Choroid plexus epithelial cell (primary cell): ENCODE results near the gene P3H3.

ENCODE experiments used
- DNase-seq: peaks from one replicate; pipeline ENCODE4 v3.0.0-alpha.2; 2010; ENCODE audit warnings: low read depth
- H3K4me3 ChIP-seq: 2 replicates; pipeline ENCODE4 v1.5.1; 2011; ENCODE audit warnings: low read depth, mild to moderate bottlenecking, control low read depth, low read length, moderate library complexity
- CTCF ChIP-seq: conservative IDR thresholded peaks from 2 replicates; pipeline ENCODE4 v1.5.1; 2011; ENCODE audit warnings: low read depth, mild to moderate bottlenecking, control low read depth, inconsistent platforms, low read length, moderate library complexity

Gene P3H3

GRCh38 chr12:6807170-6807569, 21.0 kb upstream of the P3H3 start:
- no peak for TF ChIP-seq CTCF
- H3K4me3 ChIP-seq, result no peak overlapping the region
- no peak for DNase-seq

- no peak for TF ChIP-seq CTCF
- H3K4me3 ChIP-seq, result no peak overlapping the region
- DNase-seq, result no peak
Observed at GRCh38 chr12:6809056-6809455, 19.2 kb upstream of the P3H3 start.

- TF ChIP-seq CTCF, result no peak
- DNase-seq, result no peak
Observed at GRCh38 chr12:6810758-6811157, 17.4 kb upstream of the P3H3 start.

GRCh38 chr12:6813363-6813762, 14.8 kb upstream of the P3H3 start:
- H3K4me3 ChIP-seq, result no peak overlapping the region
- no peak for TF ChIP-seq CTCF
- no peak for DNase-seq

More at GRCh38 chr12:6810758-6811157, 17.4 kb upstream of the P3H3 start:
- no peak overlapping the region for H3K4me3 ChIP-seq

- no peak for TF ChIP-seq CTCF
- DNase-seq, result no peak
- H3K4me3 ChIP-seq, result no peak overlapping the region
Observed at GRCh38 chr12:6816598-6816997, 11.6 kb upstream of the P3H3 start.

- no peak for DNase-seq
- no peak for TF ChIP-seq CTCF
- H3K4me3 ChIP-seq, result no peak overlapping the region
Observed at GRCh38 chr12:6817098-6817497, 11.1 kb upstream of the P3H3 start.

GRCh38 chr12:6817662-6818157, 10.5 kb upstream of the P3H3 start:
- no peak overlapping the region for H3K4me3 ChIP-seq
- no peak for TF ChIP-seq CTCF
- DNase-seq, result no peak
